HG02981 (cell line): ENCODE data around the gene NRGN.
A peak's percentile ranks its signal among the peaks of the same experiment; 100 is the strongest.

ENCODE experiments used
- ATAC-seq: cut with Tn5 transposase; IDR thresholded peaks from one replicate; pipeline ENCODE4 v1.9.1; 2021; ENCODE audit warnings: mild to moderate bottlenecking, moderate library complexity; ENCODE audit not compliant: unreplicated experiment

The NRGN gene

GRCh38 chr11:124778281-124778680 is 38.5 kb downstream of the NRGN start:
- ATAC-seq = no peak

DNA sequence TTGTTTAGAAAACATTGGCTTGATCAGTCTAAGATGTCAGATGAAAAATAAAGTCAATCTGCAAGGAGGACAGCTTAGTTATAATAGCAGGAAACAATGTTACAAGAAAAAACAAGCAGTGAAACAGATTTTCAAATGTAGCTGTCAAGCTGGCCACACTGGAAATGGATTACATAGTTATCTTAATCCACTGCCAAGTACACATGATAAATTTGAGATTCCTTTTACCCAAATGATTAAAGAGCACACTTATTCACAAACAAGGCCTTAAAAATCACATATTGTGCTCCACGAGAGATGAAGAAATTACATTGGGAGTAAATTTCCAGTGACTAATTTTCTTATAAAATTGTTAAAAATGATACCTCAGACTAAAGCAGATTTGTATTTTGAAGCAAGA is 39.8 kb downstream of the NRGN start:
- ATAC-seq = no peak

DNA sequence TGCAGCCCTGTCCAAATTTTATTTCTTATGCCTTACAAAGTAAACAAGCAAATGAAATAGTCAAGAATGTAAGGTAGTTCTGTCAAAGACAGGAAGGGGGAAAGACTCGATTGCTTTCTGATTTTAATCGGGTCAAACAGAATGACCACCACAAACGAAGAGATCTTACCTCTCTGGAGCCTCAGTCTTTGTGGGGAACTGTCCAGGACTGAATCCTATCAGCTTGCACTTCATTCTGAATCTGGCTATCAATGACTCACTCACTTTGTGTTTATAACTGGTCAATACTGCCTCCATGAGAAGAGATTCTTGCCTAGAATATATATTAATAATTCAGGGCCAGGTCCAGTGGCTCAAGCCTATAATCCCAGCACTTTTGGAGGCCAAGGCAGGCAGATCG is 43.3 kb downstream of the NRGN start:
- no peak for ATAC-seq

DNA sequence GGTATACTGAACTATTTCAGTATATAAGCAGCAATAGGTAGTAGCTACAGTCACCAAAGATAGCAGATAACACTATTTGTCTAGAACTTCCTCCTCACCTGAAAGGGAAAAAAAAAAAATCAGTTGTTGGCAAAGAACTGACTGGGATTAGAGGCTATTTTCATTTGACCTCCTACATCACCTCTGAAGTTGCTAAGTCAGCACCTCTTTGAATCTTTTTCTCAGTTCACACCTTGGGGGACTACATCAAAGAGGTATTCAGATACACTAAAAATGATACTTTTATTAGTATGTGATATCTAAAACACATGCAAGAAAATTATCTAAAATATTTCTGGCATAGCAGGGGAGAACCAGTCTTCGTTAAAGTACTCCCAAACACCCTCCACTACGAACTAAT is 44.3 kb downstream of the NRGN start:
- ATAC-seq = no peak

DNA sequence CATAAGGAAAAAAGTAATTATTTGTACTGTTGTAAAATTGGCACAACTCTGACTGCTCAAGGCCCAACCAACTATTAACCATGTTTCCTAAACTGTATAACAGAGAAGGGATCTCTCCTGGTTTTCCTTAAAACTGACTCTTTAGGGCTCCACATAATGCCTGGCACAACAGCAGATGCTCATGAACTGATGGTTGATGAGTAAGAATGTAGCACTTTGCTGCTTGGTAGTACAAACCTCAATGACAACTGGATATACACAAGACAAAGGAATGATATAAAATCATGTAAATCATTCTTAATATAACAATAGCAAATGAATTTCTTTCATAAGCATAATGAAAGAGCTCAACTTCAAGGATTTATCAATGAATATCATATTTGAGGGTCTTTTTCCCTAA is 48.8 kb downstream of the NRGN start:
- no peak for ATAC-seq

- peak; percentile 83 for ATAC-seq
Observed at GRCh38 chr11:124791626-124792341, 52.0 kb downstream of the NRGN start.

GRCh38 chr11:124793466-124794278 is 53.9 kb downstream of the NRGN start:
- ATAC-seq = peak; percentile 48

- no peak for ATAC-seq
Observed at GRCh38 chr11:124796312-124796711, 56.6 kb downstream of the NRGN start.
